ENCODE data around the gene MB21D2. TPM values are rescaled to one million over a fixed set of nuclear protein-coding genes. Genes with fewer than 3 reads are reported as not detected.
"Not testable (repeated sequence)": the region's sequence is repeated elsewhere in the genome, so short reads cannot be mapped to it uniquely, and the experiment has no call there.

The MB21D2 gene
- total RNA-seq, 1 donor from 2014 or later = 11.0 TPM

DNA sequence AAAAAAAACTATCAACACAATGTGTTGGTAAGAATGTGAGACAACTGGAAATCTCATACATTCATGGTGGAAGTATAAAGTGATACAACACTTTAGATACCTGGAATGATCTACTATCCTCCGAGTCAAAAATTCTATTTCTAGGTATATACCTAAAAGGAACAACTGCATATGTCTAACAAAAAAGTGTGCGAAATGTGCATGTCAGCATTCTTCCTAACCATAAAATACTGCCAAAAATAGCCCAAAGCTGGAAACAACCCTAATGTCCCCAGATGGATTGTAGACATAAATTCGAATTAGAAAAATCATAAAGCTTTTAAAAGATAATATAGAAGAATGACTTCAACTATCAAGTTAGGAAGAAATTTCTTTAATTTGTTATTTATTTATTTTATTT lies 139.1 kb downstream of the MB21D2 start:
- H3K27ac Mint-ChIP-seq (ENCODE audit: unreplicated experiment) = no peak overlapping the region
- no peaks in the 10 kb centered on the region for H3K36me3 Mint-ChIP-seq (ENCODE audit: low read depth, unreplicated experiment)
- no peaks in the 10 kb centered on the region for H3K9me3 ChIP-seq (ENCODE audit: insufficient read depth, low read depth, low read length)
- no peaks in the 10 kb centered on the region for H4K20me1 ChIP-seq (ENCODE audit: insufficient read depth, low read length)
- no peaks in the 10 kb centered on the region for H3K36me3 ChIP-seq (ENCODE audit: insufficient read depth, low read length)
- no peaks in the 10 kb centered on the region for H3K4me1 Mint-ChIP-seq (ENCODE audit: low read depth, unreplicated experiment)
- TF ChIP-seq EZH2 (IDR thresholded peaks at IDR 0.05; ENCODE audit: insufficient read depth, low read length) (no peak), CTCF (IDR thresholded peaks at IDR 0.05; ENCODE audit: insufficient read depth, low read depth, low read length) (no peak)
- no peaks in the 10 kb centered on the region for H3K27me3 Mint-ChIP-seq (ENCODE audit: low read depth, unreplicated experiment)
- H3K4me2 ChIP-seq (ENCODE audit: low read length) = no peak overlapping the region
- H3K79me2 ChIP-seq (ENCODE audit: insufficient read depth, low read length) = no peaks in the 10 kb centered on the region
- peaks cover 13% of the 10 kb centered on the region for H3K9me3 Mint-ChIP-seq (ENCODE audit: unreplicated experiment)
- no peak overlapping the region for H3K4me3 Mint-ChIP-seq (ENCODE audit: unreplicated experiment)
- FAIRE-seq = no peak
- DNase-seq (ENCODE audit: low read depth) = no peak
- no peak overlapping the region for H2AFZ ChIP-seq (ENCODE audit: low read depth, low read length)
- no peak overlapping the region for H3K27ac ChIP-seq (ENCODE audit: low read depth, low read length)
- H3K9ac ChIP-seq (ENCODE audit: low read length) = no peak overlapping the region
- H3K4me3 ChIP-seq (ENCODE audit: insufficient read depth, low read depth, low read length) = no peak overlapping the region
- H3K4me1 ChIP-seq (ENCODE audit: insufficient read depth, low read length) = no peaks in the 10 kb centered on the region
- no peaks in the 10 kb centered on the region for H3K27me3 ChIP-seq (ENCODE audit: insufficient read depth, low read length)

- not testable (repeated sequence) for H3K4me1 Mint-ChIP-seq (ENCODE audit: low read depth, unreplicated experiment)
Observed at GRCh38 chr3:192774341-192774740, 143.3 kb downstream of the MB21D2 start.

GRCh38 chr3:192772240-192772894 lies 145.3 kb downstream of the MB21D2 start:
- H3K4me3 ChIP-seq (ENCODE audit: insufficient read depth, low read depth, low read length) = no peak overlapping the region
- no peak overlapping the region for H3K4me3 Mint-ChIP-seq (ENCODE audit: unreplicated experiment)
- no peaks in the 10 kb centered on the region for H3K79me2 ChIP-seq (ENCODE audit: insufficient read depth, low read length)

More at GRCh38 chr3:192774341-192774740, 143.3 kb downstream of the MB21D2 start:
- H3K27ac Mint-ChIP-seq (ENCODE audit: unreplicated experiment); H3K4me3 Mint-ChIP-seq (ENCODE audit: unreplicated experiment); H3K27me3 Mint-ChIP-seq (ENCODE audit: low read depth, unreplicated experiment); H3K4me2 ChIP-seq (ENCODE audit: low read length); H3K27ac ChIP-seq (ENCODE audit: low read depth, low read length); DNase-seq (ENCODE audit: low read depth); H3K27me3 ChIP-seq (ENCODE audit: insufficient read depth, low read length); FAIRE-seq; H2AFZ ChIP-seq (ENCODE audit: low read depth, low read length); H3K36me3 Mint-ChIP-seq (ENCODE audit: low read depth, unreplicated experiment); H3K79me2 ChIP-seq (ENCODE audit: insufficient read depth, low read length); H3K9ac ChIP-seq (ENCODE audit: low read length); H3K9me3 ChIP-seq (ENCODE audit: insufficient read depth, low read depth, low read length); H3K36me3 ChIP-seq (ENCODE audit: insufficient read depth, low read length); H3K4me1 ChIP-seq (ENCODE audit: insufficient read depth, low read length); H3K4me3 ChIP-seq (ENCODE audit: insufficient read depth, low read depth, low read length); H4K20me1 ChIP-seq (ENCODE audit: insufficient read depth, low read length): not testable (repeated sequence)
- H3K9me3 Mint-ChIP-seq (ENCODE audit: unreplicated experiment) = peaks cover 13% of the 10 kb centered on the region

More at GRCh38 chr3:192772240-192772894, 145.3 kb downstream of the MB21D2 start:
- no peaks in the 10 kb centered on the region for H3K9me3 ChIP-seq (ENCODE audit: insufficient read depth, low read depth, low read length)
- no peak overlapping the region for H3K27ac Mint-ChIP-seq (ENCODE audit: unreplicated experiment)
- H3K9ac ChIP-seq (ENCODE audit: low read length) = no peak overlapping the region
- FAIRE-seq (no peak), DNase-seq (ENCODE audit: low read depth) (peak; percentile 22)
- no peak overlapping the region for H2AFZ ChIP-seq (ENCODE audit: low read depth, low read length)
- no peaks in the 10 kb centered on the region for H3K4me1 ChIP-seq (ENCODE audit: insufficient read depth, low read length)
- H3K36me3 ChIP-seq (ENCODE audit: insufficient read depth, low read length) = no peaks in the 10 kb centered on the region
- peaks cover 13% of the 10 kb centered on the region for H3K9me3 Mint-ChIP-seq (ENCODE audit: unreplicated experiment)
- H3K4me2 ChIP-seq (ENCODE audit: low read length) = no peak overlapping the region
- H3K27me3 ChIP-seq (ENCODE audit: insufficient read depth, low read length) = no peaks in the 10 kb centered on the region
- no peaks in the 10 kb centered on the region for H4K20me1 ChIP-seq (ENCODE audit: insufficient read depth, low read length)
- H3K4me1 Mint-ChIP-seq (ENCODE audit: low read depth, unreplicated experiment) = no peaks in the 10 kb centered on the region
- H3K36me3 Mint-ChIP-seq (ENCODE audit: low read depth, unreplicated experiment) = no peaks in the 10 kb centered on the region
- H3K27me3 Mint-ChIP-seq (ENCODE audit: low read depth, unreplicated experiment) = no peaks in the 10 kb centered on the region
- TF ChIP-seq EZH2 (IDR thresholded peaks at IDR 0.05; ENCODE audit: insufficient read depth, low read length) = no peak
- peak; percentile 24 for TF ChIP-seq CTCF (IDR thresholded peaks at IDR 0.05; ENCODE audit: insufficient read depth, low read depth, low read length)
- no peak overlapping the region for H3K27ac ChIP-seq (ENCODE audit: low read depth, low read length)
